Activated CD4-positive, CD25-positive, alpha-beta regulatory T cell treated with anti-CD3 and anti-CD28 coated beads, Interleukin-2, amount 50 U/mL, for 72 hours (primary cell): ENCODE data around the gene DNAJC27.

Experiments used
- DNase-seq: peaks from one replicate; pipeline ENCODE4 v3.0.0; 2021

The DNAJC27 gene

GRCh38 chr2:24969784-24970183 lies 2.0 kb downstream of the DNAJC27 start:
- no peak for DNase-seq

GRCh38 chr2:24961903-24962302 lies 9.9 kb downstream of the DNAJC27 start:
- DNase-seq = no peak

- DNase-seq = no peak
These were observed 12.0 kb downstream of the DNAJC27 start for GRCh38 chr2:24959761-24960160.

GRCh38 chr2:24958411-24958935 lies 13.3 kb downstream of the DNAJC27 start:
- DNase-seq = no peak

- DNase-seq = no peak
These were observed 13.8 kb downstream of the DNAJC27 start for GRCh38 chr2:24957976-24958375.

GRCh38 chr2:24957221-24957620 lies 14.5 kb downstream of the DNAJC27 start:
- DNase-seq = no peak

GRCh38 chr2:24955921-24956320 lies 15.8 kb downstream of the DNAJC27 start:
- DNase-seq = no peak

GRCh38 chr2:24955232-24955631 lies 16.5 kb downstream of the DNAJC27 start:
- no peak for DNase-seq

- DNase-seq = no peak
These were observed 21.7 kb downstream of the DNAJC27 start for GRCh38 chr2:24950102-24950501.

GRCh38 chr2:24948506-24948905 lies 23.2 kb downstream of the DNAJC27 start:
- no peak for DNase-seq

GRCh38 chr2:24947561-24948157 lies 24.1 kb downstream of the DNAJC27 start:
- no peak for DNase-seq

GRCh38 chr2:24945907-24946306 lies 25.8 kb downstream of the DNAJC27 start:
- DNase-seq = no peak

GRCh38 chr2:24943427-24944053 lies 28.2 kb downstream of the DNAJC27 start:
- DNase-seq = no peak

- no peak for DNase-seq
These were observed 32.4 kb downstream of the DNAJC27 start for GRCh38 chr2:24939353-24939752.

- DNase-seq = no peak
These were observed 34.5 kb downstream of the DNAJC27 start for GRCh38 chr2:24937236-24937635.

- no peak for DNase-seq
These were observed 36.6 kb downstream of the DNAJC27 start for GRCh38 chr2:24935145-24935544.

GRCh38 chr2:24932715-24933114 lies 39.0 kb downstream of the DNAJC27 start:
- DNase-seq = no peak

- DNase-seq = no peak
These were observed 41.0 kb downstream of the DNAJC27 start for GRCh38 chr2:24930768-24931167.

GRCh38 chr2:24929230-24929629 lies 42.5 kb downstream of the DNAJC27 start:
- DNase-seq = no peak

- no peak for DNase-seq
These were observed 43.7 kb downstream of the DNAJC27 start for GRCh38 chr2:24928036-24928435.

GRCh38 chr2:24926602-24927252 lies 45.0 kb downstream of the DNAJC27 start:
- DNase-seq = no peak

GRCh38 chr2:24926220-24926601 lies 45.5 kb downstream of the DNAJC27 start:
- DNase-seq = no peak

- no peak for DNase-seq
These were observed 45.9 kb downstream of the DNAJC27 start for GRCh38 chr2:24925815-24926214.

GRCh38 chr2:24924732-24925131 lies 47.0 kb downstream of the DNAJC27 start:
- no peak for DNase-seq
